Gastrocnemius medialis (tissue), 4 donors: ENCODE measurements around the gene FOXD3. TPM values are rescaled to one million over a fixed set of nuclear protein-coding genes. Genes with fewer than 3 reads are reported as not detected.

Experiments used
- ATAC-seq, 2 donors: fragments of 150-250 bp; one replicate each; pipeline ENCODE4 v1.9.1; 2016
- DNase-seq, 2 donors: peaks; one replicate each; pipeline ENCODE4 v3.0.0-alpha.2; 2019
- H3K27ac ChIP-seq, 4 donors: fragments of 200-600 bp; sonication (generic); 1 replicate in 1 of 4; 2 replicates in 3 of 4; pipeline ENCODE4 v1.5.1; 2016 to 2018; ENCODE audit warnings: mild to moderate bottlenecking in 2 of 4, moderate library complexity in 1 of 4
- H3K27me3 ChIP-seq, 3 donors: fragments of 200-600 bp; sonication (generic) in 2 of 3; 1 replicate in 1 of 3; 2 replicates in 2 of 3; pipeline versions ENCODE4 v1.5.1 to v1.6.0; 2016 to 2019; ENCODE audit warnings: mild to moderate bottlenecking in 1 of 3, moderate library complexity in 1 of 3
- H3K36me3 ChIP-seq, 2 donors: fragments of 200-600 bp; sonication (generic) in 1 of 2; one replicate each; pipeline ENCODE4 v1.5.1; 2017 to 2018
- H3K4me1 ChIP-seq, 2 donors: fragments of 200-600 bp; sonication (generic) in 1 of 2; one replicate each; pipeline ENCODE4 v1.5.1; 2016 to 2017; ENCODE audit warnings: mild to moderate bottlenecking in 2 of 2
- H3K4me3 ChIP-seq, 4 donors: fragments of 200-600 bp; sonication (generic) in 3 of 4; 1 replicate in 1 of 4; 2 replicates in 3 of 4; pipeline ENCODE4 v1.5.1; 2016 to 2019; ENCODE audit warnings: mild to moderate bottlenecking in 2 of 4
- H3K9me3 ChIP-seq, 3 donors: fragments of 200-600 bp; sonication (generic) in 2 of 3; 1 replicate in 1 of 3; 2 replicates in 2 of 3; pipeline ENCODE4 v1.5.1; 2016 to 2019
- POLR2A ChIP-seq, 2 donors: fragments of 450-650 bp; IDR thresholded peaks; one replicate each; pipeline ENCODE4 v1.6.1; 2017; ENCODE audit warnings: antibody characterized with exemption in 2 of 2, mild to moderate bottlenecking in 2 of 2, moderate library complexity in 2 of 2
- in situ Hi-C, 4 donors: fragments of 200-750 bp; cut with MboI; loops; one replicate each; pipeline versions ENCODE4 v1.15.0 to v1.8.0; 2017; ENCODE audit warnings: low sequenced_read_pairs in 4 of 4
- intact Hi-C: fragments of 100-400 bp; cut with DNase I; formaldehyde crosslinking; loops from one replicate; pipeline ENCODE4 v1.15.1; 2023; ENCODE audit warnings: low total_unique reads
- total RNA-seq, 4 donors: library from RNA; depleted of rRNA; stranded (reverse); fragments of >200 nt; gene quantifications; one replicate each; pipeline versions ENCODE4 v1.1.0 to v1.2.3, GENCODE V29; 2016
- TF ChIP-seq, protein P1 (sequence below), 5 experiments: fragments of 450-650 bp in 3 of 5; fragments of 200-600 bp in 2 of 5; sonication (generic) in 2 of 5; IDR thresholded peaks in 4 of 5; conservative IDR thresholded peaks in 1 of 5; 1 replicate in 4 of 5; 2 replicates in 1 of 5; pipeline ENCODE4 v1.5.1; 2016 to 2019; ENCODE audit warnings: antibody characterized with exemption in 5 of 5, mild to moderate bottlenecking in 3 of 5, moderate library complexity in 3 of 5

The FOXD3 gene
- total RNA-seq, 4 donors from 2014 or later: 0.22 to 0.97 (median 0.58) TPM

DNA sequence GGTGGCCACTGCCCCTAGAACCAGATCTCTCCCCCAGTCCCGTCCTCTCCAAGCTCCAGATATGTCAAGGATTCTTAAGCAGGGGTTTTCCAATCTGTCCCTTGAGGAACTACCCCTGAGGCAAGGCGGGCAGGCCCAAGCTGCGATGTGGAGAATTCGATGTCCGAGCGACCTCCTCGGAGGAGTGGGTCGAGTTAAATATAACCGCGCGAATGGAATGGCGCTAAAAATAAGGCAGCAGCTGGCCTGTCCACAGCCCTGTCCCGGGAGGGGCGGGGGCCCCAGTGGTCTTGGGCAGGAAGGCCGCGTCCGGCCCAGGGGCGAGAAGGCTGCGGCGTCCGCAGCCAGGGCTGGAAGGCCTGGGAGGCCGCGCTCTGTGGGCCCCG lies 5.8 kb upstream of the FOXD3 start:
- Histone ChIP-seq H3K27me3 (peaks cover 55 to 66% (median 57%) of the 10 kb centered on the region in 3 donors), H3K27ac (no peak overlapping the region), H3K36me3 (no peaks in the 10 kb centered on the region), H3K4me3 (peak overlapping the region in 3 of 4 donors; percentile 53 to 56 (median 54)), H3K4me1 (peaks cover 13 to 14% of the 10 kb centered on the region in 2 donors), H3K9me3 (no peaks in the 10 kb centered on the region)
- DNase-seq (no peak), ATAC-seq (no peak)
- in situ Hi-C loops: no loop called here
- TF ChIP-seq, protein P1, sequence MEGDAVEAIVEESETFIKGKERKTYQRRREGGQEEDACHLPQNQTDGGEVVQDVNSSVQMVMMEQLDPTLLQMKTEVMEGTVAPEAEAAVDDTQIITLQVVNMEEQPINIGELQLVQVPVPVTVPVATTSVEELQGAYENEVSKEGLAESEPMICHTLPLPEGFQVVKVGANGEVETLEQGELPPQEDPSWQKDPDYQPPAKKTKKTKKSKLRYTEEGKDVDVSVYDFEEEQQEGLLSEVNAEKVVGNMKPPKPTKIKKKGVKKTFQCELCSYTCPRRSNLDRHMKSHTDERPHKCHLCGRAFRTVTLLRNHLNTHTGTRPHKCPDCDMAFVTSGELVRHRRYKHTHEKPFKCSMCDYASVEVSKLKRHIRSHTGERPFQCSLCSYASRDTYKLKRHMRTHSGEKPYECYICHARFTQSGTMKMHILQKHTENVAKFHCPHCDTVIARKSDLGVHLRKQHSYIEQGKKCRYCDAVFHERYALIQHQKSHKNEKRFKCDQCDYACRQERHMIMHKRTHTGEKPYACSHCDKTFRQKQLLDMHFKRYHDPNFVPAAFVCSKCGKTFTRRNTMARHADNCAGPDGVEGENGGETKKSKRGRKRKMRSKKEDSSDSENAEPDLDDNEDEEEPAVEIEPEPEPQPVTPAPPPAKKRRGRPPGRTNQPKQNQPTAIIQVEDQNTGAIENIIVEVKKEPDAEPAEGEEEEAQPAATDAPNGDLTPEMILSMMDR (IDR thresholded peaks at IDR 0.05 in 4 of 5, conservative IDR thresholded peaks at IDR 0.05 in 1 of 5): no peak
- no peak for TF ChIP-seq POLR2A (IDR thresholded peaks at IDR 0.05)
- intact Hi-C loops: no loop called here

DNA sequence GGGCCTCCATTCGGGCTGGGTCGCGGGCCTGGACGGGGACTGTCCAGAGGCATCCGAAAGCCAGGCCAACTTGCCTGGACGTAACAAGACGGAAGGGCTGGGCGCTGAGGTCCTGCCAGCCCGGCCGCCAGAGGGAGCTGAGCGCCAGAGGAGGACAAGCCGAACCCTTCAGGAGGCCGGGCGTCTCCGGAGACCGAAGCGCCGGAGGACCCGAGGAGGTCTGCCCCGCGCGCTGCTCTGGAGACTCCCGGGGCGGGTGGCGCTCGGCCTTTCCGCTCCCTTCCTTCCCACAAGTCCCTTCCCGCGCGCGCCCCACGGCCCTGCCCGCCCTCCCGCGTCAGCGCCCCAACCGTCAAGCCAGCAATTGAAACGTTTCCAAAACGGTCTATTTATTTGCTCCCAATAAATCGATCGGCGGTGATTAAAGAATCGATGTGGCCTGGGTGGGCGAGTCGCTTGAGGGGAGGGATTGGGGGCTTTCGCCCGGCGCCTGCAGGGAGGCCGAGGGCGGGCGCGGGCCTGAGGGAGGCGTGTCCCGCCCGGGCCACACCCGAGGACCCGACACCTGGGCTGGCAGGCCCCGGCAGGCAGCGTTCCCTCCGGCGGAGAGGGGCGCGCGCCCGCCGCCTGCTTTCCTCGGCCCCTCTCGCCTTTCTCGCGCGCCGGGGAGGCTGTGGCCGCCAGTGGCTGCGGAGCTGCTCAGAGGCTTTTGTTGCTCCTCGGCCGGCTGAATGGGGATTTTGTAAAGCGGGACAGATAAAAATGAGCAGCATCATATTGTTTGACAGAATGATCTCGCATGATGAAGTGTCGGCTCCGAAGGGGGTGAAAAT lies 5.2 kb upstream of the FOXD3 start:
- intact Hi-C loops (no loop called here), in situ Hi-C loops (no loop called here)
- DNase-seq: peak in 1 of 2 donors; percentile 58

DNA sequence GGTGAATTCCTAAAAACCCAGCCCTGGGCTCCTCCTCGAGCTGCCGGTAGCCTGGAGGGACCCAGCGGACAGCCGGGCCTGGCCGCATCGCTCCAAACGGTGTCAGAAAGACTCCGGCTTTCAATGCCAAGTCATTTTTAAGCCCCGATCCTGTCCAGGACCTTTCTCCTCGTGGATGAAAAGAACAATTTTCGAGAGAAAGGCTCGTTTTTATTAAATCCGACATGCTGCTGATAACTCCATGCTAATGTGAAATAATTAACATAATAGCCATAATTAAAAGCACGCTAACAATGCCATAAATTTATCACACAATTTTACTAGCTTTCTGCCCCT lies 4.6 kb upstream of the FOXD3 start:
- Histone ChIP-seq H3K4me3 (peak overlapping the region; percentile 53 to 58 (median 55)), H3K27ac (no peak overlapping the region), H3K36me3 (no peaks in the 10 kb centered on the region), H3K4me1 (peaks cover 19% of the 10 kb centered on the region in 2 donors), H3K9me3 (no peaks in the 10 kb centered on the region), H3K27me3 (peaks cover 67 to 78% (median 69%) of the 10 kb centered on the region in 3 donors)
- TF ChIP-seq, protein P1 (IDR thresholded peaks at IDR 0.05 in 4 of 5, conservative IDR thresholded peaks at IDR 0.05 in 1 of 5): no peak
- TF ChIP-seq POLR2A (IDR thresholded peaks at IDR 0.05): no peak
- intact Hi-C loops (no loop called here), in situ Hi-C loops (no loop called here)
- no peak for DNase-seq
- ATAC-seq: no peak

More for the DNA sequence above, 5.2 kb upstream of the FOXD3 start:
- ATAC-seq: peak; percentile 55 to 76
- Histone ChIP-seq H3K9me3 (no peaks in the 10 kb centered on the region), H3K4me1 (peaks cover 14 to 16% of the 10 kb centered on the region in 2 donors), H3K27me3 (peaks cover 61 to 72% (median 63%) of the 10 kb centered on the region in 3 donors), H3K36me3 (no peaks in the 10 kb centered on the region), H3K27ac (no peak overlapping the region), H3K4me3 (peak overlapping the region; percentile 53 to 58 (median 55))
- TF ChIP-seq POLR2A (IDR thresholded peaks at IDR 0.05): no peak
- TF ChIP-seq, protein P1 (IDR thresholded peaks at IDR 0.05 in 4 of 5, conservative IDR thresholded peaks at IDR 0.05 in 1 of 5): peak; percentile 29 to 73 (median 48)

DNA sequence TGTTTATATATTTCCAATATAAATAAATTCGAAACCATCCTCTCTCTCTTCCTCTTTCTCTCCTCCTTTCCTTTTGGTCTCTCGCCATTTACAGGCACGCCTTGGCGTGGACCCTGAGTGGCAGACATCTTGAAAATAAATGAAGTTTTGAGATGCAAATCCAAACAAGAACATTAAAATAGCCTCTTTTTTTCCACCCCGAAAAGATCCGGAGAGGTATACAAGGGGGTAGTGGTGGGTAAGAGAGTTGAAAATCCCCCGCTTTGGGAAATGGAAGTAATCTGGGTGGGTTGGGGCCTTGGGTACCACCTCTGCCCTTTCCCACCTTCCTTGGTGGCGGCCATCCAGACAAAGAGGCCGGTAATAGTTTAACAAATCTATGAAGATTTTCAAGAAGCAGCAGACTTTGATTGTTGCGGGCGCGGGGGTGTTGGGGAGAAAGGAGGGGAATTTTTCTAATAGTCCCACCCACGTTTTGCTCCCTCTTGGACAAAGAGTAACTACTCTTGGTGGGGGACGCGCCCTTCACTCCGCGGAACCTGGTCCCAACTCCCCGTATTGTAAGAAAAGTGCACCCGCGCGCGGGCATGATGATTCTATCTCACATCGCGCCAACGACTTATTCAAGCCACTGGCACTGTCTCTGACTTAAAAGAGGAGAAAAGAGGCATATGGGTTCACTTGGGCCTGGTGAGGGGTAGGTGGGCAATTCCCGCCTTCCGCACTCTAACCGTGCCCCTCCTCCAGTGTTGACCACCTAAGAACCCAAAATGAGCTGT lies 4.0 kb upstream of the FOXD3 start:
- intact Hi-C loops: no loop called here
- DNase-seq (no peak), ATAC-seq (no peak)
- Histone ChIP-seq H3K4me1 (peaks cover 21% of the 10 kb centered on the region in 2 donors), H3K27me3 (peaks cover 71 to 80% (median 75%) of the 10 kb centered on the region in 3 donors), H3K9me3 (no peaks in the 10 kb centered on the region), H3K36me3 (no peaks in the 10 kb centered on the region), H3K4me3 (no peak overlapping the region), H3K27ac (no peak overlapping the region)
- in situ Hi-C loops: no loop called here
- TF ChIP-seq POLR2A (IDR thresholded peaks at IDR 0.05): no peak
- TF ChIP-seq, protein P1 (IDR thresholded peaks at IDR 0.05 in 4 of 5, conservative IDR thresholded peaks at IDR 0.05 in 1 of 5): no peak
